ENCODE results near the gene SNX27.

DNA sequence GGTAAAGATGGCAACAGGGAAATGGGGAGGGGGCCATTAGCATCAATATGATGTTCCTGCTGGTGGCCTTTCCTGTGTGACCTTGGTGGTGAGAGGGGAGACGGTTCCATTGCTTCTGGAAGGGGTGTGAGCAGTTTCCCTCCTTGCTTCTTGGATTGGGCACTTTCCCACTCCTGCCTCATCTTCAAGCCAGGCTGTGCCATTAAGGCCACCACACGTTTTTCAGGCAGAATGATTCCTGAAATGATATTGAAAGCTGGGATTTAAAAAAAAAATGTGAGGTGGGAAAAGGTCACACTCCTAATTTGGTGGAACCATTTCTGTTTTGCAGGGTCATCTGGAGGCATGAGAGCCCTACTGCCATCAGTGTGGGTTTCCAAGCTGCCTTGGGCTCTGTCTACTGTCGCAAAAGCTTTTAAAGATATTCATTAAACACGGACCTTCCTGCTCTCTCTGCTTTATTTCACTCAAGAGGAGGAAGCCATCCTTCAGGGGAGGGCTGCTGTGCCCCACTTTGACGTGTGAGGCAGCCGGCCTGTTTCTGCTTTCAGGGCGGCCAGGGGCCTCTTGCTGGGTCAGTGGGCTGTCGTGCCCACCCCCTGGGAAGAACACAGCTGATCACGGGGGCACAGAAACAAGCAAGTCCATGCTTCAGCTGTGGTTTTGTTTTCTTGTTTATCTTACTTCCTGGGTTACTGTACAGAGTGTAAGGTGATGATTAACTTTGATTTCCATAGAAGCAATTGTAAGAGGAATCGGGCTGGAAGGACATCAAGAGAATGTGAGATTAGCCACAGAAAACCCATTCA lies 117.5 kb downstream of the SNX27 start:
- no peak for TF ChIP-seq GABPA (IDR thresholded peaks at IDR 0.05; ENCODE audit: low read depth)
- TF ChIP-seq CTCF (IDR thresholded peaks at IDR 0.05 in 2 of 3, conservative IDR thresholded peaks at IDR 0.05 in 1 of 3; ENCODE audit: control insufficient read depth in 2 of 3, extremely low read depth in 1 of 3, insufficient read depth in 1 of 3, low read depth in 3 of 3, low read length in 3 of 3) = no peak
- TF ChIP-seq SMARCA5 (IDR thresholded peaks at IDR 0.05) = no peak
- no peak for TF ChIP-seq POLR2AphosphoS5 (IDR thresholded peaks at IDR 0.05; ENCODE audit: low read length)
- no peak for TF ChIP-seq SREBF2 (IDR thresholded peaks at IDR 0.05; ENCODE audit: low read length)
- no peak for TF ChIP-seq KDM1A (IDR thresholded peaks at IDR 0.05; ENCODE audit: borderline replicate concordance)
- TF ChIP-seq RFX5 (IDR thresholded peaks at IDR 0.05; ENCODE audit: low read depth, low read length) = no peak
- TF ChIP-seq NFIC (IDR thresholded peaks at IDR 0.05; ENCODE audit: low read depth, low read length) = no peak
- TF ChIP-seq JUND (IDR thresholded peaks at IDR 0.05; ENCODE audit: low read depth, low read length) = no peak
